Measurements from ENCODE around the gene VSIG10L2.

DNA sequence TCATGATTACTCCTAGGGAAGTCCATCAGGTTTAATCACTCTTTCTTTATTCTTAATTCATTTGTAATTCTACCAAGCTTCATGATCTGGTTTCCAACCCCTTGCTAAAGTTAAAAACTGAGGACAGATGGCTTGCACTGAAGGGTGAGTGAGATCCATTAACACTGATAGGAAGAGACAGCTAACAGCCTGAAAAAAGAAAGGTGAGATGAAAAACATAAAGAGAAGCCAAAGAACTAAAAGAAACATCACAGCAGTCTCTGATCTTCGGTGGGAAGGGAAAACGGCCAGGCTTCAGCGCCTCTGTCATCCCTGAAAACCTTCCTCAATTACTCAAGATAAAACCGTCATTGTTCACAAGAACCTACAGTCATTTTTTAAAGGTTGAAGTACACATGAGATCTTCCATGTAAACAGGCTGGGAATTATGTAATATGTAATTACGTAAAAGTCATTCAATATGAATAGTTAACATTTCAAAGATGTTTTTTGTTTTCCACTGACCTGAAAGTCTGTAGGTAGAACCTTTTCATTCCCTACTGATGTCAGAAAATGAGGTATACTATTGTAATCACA lies 41.3 kb downstream of the VSIG10L2 start:
- TF ChIP-seq, protein P1, sequence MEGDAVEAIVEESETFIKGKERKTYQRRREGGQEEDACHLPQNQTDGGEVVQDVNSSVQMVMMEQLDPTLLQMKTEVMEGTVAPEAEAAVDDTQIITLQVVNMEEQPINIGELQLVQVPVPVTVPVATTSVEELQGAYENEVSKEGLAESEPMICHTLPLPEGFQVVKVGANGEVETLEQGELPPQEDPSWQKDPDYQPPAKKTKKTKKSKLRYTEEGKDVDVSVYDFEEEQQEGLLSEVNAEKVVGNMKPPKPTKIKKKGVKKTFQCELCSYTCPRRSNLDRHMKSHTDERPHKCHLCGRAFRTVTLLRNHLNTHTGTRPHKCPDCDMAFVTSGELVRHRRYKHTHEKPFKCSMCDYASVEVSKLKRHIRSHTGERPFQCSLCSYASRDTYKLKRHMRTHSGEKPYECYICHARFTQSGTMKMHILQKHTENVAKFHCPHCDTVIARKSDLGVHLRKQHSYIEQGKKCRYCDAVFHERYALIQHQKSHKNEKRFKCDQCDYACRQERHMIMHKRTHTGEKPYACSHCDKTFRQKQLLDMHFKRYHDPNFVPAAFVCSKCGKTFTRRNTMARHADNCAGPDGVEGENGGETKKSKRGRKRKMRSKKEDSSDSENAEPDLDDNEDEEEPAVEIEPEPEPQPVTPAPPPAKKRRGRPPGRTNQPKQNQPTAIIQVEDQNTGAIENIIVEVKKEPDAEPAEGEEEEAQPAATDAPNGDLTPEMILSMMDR (IDR thresholded peaks at IDR 0.05), result no peak
- TF ChIP-seq POLR2A (IDR thresholded peaks at IDR 0.05) (no peak), EP300 (IDR thresholded peaks at IDR 0.05) (no peak), POLR2AphosphoS5 (IDR thresholded peaks at IDR 0.05) (no peak)
